Osteocyte (in vitro differentiated cells): Measurements from ENCODE around the gene MICU1. TPM values are rescaled to one million over a fixed set of nuclear protein-coding genes. Genes with fewer than 3 reads are reported as not detected.

Source experiments
- DNase-seq: peaks from one replicate; pipeline ENCODE4 v3.0.0; 2021; ENCODE audit warnings: mixed read lengths; ENCODE audit not compliant: unreplicated experiment; ENCODE audit errors: extremely low spot score
- H3K27ac Mint-ChIP-seq: one replicate; pipeline ENCODE4 v1.8.0; 2021; ENCODE audit warnings: mild to moderate bottlenecking, mixed read lengths; ENCODE audit not compliant: unreplicated experiment
- H3K27me3 Mint-ChIP-seq: one replicate; pipeline ENCODE4 v1.8.0; 2021; ENCODE audit warnings: mixed read lengths; ENCODE audit not compliant: unreplicated experiment
- H3K36me3 Mint-ChIP-seq: one replicate; pipeline ENCODE4 v1.8.0; 2021; ENCODE audit warnings: mixed read lengths; ENCODE audit not compliant: unreplicated experiment
- H3K4me1 Mint-ChIP-seq: one replicate; pipeline ENCODE4 v1.8.0; 2021; ENCODE audit warnings: mixed read lengths; ENCODE audit not compliant: unreplicated experiment
- H3K4me3 Mint-ChIP-seq: one replicate; pipeline ENCODE4 v1.8.0; 2021; ENCODE audit warnings: mild to moderate bottlenecking, moderate library complexity, mixed read lengths; ENCODE audit not compliant: unreplicated experiment
- H3K9me3 Mint-ChIP-seq: one replicate; pipeline ENCODE4 v1.8.0; 2021; ENCODE audit warnings: mixed read lengths; ENCODE audit not compliant: unreplicated experiment
- total RNA-seq: library from RNA; stranded (reverse); gene quantifications from 2 replicates; pipeline ENCODE4 v1.2.1, GENCODE V29; 2021
- TF ChIP-seq, protein P1 (sequence below): fragments of 200-600 bp; sonication (generic); IDR thresholded peaks from 2 replicates; pipeline ENCODE4 v1.5.0; 2021; ENCODE audit warnings: antibody characterized with exemption, mild to moderate bottlenecking, moderate library complexity

MICU1 gene
- total RNA-seq, 1 donor from 2014 or later, result 58.9 TPM

DNA sequence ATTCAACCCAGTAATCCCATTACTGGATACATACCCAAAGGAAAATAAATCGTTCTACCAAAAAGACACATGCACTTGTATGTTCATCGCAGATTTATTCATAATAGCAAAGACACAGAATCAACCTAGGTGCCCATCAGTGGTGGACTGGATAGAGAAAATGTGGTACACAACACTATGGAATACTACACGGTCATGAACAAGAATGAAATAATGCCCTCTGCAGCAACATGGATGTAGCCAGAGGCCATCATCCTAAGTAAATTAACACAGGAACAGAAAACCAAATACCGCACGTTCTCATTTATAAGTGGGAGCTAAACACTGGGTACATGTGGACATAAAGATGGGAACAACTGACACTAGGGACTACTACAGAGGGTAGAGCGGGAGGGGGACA, 120.4 kb downstream of the MICU1 start:
- H3K9me3 Mint-ChIP-seq, result peaks cover 16% of the 10 kb centered on the region
- H3K27ac Mint-ChIP-seq, result no peak overlapping the region
- no peaks in the 10 kb centered on the region for H3K27me3 Mint-ChIP-seq
- DNase-seq, result no peak
- TF ChIP-seq, protein P1, sequence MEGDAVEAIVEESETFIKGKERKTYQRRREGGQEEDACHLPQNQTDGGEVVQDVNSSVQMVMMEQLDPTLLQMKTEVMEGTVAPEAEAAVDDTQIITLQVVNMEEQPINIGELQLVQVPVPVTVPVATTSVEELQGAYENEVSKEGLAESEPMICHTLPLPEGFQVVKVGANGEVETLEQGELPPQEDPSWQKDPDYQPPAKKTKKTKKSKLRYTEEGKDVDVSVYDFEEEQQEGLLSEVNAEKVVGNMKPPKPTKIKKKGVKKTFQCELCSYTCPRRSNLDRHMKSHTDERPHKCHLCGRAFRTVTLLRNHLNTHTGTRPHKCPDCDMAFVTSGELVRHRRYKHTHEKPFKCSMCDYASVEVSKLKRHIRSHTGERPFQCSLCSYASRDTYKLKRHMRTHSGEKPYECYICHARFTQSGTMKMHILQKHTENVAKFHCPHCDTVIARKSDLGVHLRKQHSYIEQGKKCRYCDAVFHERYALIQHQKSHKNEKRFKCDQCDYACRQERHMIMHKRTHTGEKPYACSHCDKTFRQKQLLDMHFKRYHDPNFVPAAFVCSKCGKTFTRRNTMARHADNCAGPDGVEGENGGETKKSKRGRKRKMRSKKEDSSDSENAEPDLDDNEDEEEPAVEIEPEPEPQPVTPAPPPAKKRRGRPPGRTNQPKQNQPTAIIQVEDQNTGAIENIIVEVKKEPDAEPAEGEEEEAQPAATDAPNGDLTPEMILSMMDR, result no peak
- no peak overlapping the region for H3K4me3 Mint-ChIP-seq
- H3K36me3 Mint-ChIP-seq, result peaks cover 22% of the 10 kb centered on the region
- H3K4me1 Mint-ChIP-seq, result peaks cover 23% of the 10 kb centered on the region

DNA sequence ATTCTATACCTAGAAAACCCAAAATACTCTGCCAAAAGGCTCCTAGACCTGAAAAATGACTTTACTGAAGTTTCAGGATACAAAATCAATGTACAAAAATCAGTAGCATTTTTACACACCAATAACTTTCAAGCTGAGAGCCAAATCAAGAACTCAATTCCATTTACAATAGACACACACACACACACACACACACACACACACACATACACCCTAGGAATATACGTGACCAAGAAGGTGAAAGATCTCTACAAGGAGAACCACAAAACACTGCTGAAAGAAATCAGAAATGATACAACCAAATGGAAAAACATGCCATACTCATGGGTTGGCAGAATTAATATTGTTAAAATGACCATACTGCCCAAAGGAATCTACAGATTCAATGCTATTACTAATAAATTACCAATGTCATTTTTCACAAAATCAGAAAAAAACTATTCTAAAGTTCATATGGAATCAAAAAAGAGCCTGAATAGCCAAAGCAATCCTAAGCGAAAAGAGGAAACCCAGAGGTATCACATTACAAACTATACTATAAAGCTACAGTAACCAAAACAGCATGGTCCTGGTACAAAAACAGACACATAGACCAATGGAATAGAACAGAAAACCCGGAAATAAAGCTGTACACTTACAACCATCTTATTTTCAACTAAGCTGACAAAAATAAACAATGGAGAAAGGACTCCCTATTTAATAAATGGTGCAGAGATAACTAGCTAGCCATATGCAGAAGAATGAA, 122.0 kb downstream of the MICU1 start:
- H3K4me1 Mint-ChIP-seq, result peaks cover 21% of the 10 kb centered on the region
- H3K4me3 Mint-ChIP-seq, result no peak overlapping the region
- H3K27me3 Mint-ChIP-seq, result no peaks in the 10 kb centered on the region
- no peak for DNase-seq
- H3K9me3 Mint-ChIP-seq, result peaks cover 16% of the 10 kb centered on the region
- TF ChIP-seq, protein P1, result no peak
- H3K36me3 Mint-ChIP-seq, result peaks cover 22% of the 10 kb centered on the region
- peak overlapping the region; percentile 29 for H3K27ac Mint-ChIP-seq

DNA sequence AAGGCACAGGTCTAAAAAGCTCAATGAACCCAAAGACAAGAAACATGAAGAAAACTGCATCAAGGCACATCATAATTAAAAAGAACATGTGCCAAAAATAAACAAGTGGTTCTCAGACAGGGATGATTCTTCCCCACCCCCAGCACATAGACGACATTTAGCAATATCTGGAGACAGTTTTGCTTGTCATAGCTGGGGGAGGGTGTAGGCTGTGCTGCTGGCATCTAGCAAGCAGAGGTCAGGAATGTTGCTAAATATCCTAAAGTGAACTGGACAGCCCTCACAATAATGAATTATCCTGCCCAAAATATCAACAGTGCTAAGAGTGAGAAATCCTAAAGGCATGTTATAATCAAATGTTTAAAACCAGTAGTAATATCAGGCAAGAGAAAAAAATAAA, 122.6 kb downstream of the MICU1 start:
- peaks cover 16% of the 10 kb centered on the region for H3K9me3 Mint-ChIP-seq
- no peaks in the 10 kb centered on the region for H3K27me3 Mint-ChIP-seq
- TF ChIP-seq, protein P1, result no peak
- H3K4me1 Mint-ChIP-seq, result peaks cover 15% of the 10 kb centered on the region
- no peak overlapping the region for H3K4me3 Mint-ChIP-seq
- H3K27ac Mint-ChIP-seq, result peak overlapping the region; percentile 65
- DNase-seq, result no peak
- peaks cover 22% of the 10 kb centered on the region for H3K36me3 Mint-ChIP-seq

DNA sequence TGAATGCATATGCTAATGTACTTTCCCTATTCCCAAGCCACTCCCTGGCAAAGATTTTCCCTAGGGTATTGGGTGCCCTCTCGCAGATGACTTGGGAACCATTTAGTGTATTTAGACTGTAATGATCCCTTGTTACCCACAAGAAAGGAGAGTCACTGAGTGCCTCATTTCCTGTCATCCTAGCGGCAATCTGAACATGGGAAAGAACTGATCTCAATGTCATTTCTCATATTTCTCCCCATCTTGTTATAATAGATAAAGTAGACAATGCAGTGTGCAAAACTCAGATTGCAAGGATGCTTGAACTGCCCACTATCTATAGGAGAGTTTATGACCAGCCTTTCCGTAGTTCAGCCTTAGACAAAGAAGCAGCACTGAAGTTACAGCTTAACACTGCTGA, 123.3 kb downstream of the MICU1 start:
- DNase-seq, result no peak
- Mint-ChIP-seq H3K4me3 (no peak overlapping the region), H3K27ac (peak overlapping the region; percentile 65), H3K27me3 (no peaks in the 10 kb centered on the region), H3K36me3 (peaks cover 20% of the 10 kb centered on the region), H3K4me1 (peaks cover 12% of the 10 kb centered on the region), H3K9me3 (peaks cover 16% of the 10 kb centered on the region)
- TF ChIP-seq, protein P1, result no peak

DNA sequence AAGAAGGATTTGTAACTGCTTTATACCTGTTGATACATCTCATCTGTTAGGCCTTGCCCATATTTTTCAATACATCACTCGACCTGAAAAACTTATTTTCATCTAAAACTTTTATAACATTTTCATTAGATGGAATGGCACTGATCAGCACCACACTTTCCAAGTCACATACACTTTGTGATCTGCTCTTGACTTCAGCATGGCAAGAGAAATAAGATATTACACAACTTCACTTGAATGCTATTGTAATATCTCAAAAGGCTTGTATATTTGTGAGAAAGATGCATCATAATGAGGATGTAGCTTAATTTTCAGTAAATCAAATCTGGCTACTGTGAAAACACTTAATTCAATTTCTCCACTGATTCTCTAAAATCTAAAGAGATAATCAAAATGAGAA, 126.2 kb downstream of the MICU1 start:
- H3K27ac Mint-ChIP-seq, result no peak overlapping the region
- peaks cover 12% of the 10 kb centered on the region for H3K4me1 Mint-ChIP-seq
- H3K4me3 Mint-ChIP-seq, result no peak overlapping the region
- DNase-seq, result no peak
- H3K36me3 Mint-ChIP-seq, result peaks cover 15% of the 10 kb centered on the region
- TF ChIP-seq, protein P1, result no peak
- no peaks in the 10 kb centered on the region for H3K27me3 Mint-ChIP-seq
- H3K9me3 Mint-ChIP-seq, result peaks cover 11% of the 10 kb centered on the region
